Fibroblast of the conjunctiva (primary cell): ENCODE data around the gene FGF9.

Source experiments
- DNase-seq: peaks from one replicate; pipeline ENCODE4 v3.0.0-alpha.2; 2010; ENCODE audit warnings: low read depth

Gene FGF9

DNA sequence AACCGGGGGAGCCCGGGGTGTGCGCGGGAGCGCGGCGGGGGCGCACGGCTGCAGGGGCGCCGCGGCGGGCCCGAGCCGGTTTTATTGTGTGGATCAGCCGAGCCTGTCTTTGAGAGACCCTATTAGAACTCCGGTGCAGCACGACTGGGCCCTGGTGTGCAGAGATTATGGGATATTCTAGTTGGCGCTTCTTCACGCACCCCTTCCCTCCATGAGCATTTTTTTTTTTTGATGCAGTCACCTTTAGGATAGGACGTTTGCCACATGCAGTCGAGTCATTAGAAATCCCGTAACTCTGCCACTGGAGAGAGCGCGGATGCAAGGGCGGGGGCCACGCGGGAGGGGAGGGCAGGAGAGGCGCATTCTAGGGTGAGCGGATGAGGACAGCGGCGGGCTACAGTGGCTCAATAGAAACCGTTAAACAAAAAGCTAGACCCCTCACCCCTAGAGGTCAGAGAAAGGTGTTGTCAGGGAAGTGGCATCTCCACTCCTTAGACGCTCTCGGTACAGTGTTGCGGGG is 3.7 kb downstream of the FGF9 start:
- DNase-seq: no peak

DNA sequence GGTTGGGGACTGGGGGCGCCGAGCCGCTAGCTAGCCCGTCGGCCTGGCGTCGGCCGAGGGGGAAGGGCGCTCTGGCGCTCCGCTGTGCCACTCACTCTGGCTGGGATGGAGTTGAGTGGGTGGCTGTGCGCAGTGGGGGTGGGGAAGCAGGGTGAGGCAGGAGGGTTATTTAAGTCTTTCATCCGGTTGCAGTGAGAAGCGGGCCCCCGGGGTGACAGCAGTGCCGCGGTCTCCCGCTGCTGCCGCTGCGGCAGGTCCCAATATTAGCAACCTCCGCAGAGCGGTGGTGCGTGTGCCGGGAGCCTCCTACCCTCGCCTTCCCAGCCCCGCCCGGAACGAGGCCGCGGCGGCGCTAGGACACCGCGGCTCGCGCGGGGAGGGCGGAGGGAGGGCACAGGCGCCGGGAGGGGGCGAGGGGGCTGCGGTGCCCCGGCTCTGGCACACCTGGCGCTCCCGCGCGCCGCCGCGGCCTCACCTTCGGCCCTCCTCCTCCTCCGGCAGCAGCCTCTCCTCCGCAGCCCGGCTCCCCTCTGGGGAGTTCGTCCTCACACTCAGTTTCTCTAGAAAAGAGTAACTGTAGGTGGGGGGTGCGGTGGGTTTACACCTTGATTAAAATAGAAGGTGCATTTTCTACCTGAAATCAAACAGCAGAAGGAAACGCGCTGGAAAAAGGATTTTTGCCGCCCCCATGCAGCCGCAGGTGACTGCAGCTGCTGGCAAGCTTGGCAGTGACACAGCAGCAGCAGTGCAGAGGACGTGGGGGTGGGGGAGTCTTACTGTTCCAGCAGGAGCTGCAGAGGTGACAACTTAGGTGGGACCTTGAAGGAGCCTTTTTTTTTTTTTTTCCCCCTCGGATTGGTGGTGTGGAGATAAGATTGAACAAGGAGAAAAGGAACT is 4.5 kb downstream of the FGF9 start:
- DNase-seq: no peak

DNA sequence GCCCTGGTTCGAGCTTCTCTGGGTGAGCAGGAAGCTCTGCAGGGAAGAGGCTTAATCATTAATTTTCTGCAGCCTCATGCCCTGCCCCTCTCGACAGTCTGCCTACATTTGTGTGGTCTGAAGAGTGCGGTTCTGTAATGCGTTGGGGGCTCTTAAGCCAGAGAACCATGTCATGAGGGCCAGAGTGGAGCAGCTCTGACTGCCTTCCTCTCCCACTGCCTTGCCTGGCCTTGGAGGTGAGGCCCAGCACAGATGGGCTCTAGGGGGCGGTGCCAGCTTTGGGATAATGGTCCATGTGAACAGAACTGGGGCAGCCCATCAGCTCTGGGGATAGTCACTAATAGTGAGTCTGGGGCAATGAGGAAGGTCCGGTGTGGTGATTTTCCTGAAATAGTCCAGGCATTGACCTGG is 5.7 kb downstream of the FGF9 start:
- DNase-seq: no peak

DNA sequence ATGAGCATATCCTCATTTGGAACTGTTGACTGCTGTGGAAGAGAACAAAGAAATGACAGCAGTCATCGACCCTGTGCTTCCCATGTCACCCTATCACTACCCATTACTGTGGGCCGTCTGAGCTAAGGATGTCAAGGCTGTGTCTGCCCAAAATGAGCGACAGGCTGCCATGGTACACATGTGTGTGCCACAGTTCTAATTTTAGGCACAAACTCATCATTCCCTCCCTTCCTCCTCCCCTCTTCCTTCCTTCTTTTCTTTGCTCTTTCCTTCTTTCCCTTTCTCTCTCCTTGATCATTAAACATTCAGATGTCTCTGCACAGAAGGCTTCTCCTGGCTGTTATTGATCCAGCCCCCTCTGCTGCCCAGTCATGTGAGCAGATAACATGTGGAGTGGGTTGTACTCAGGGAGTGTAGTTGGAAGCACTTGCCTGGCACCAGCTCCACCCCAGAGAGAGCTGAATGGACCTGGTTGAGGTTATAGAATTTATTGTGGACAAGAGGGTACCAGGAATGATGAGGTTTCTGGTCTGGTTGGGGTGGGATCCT is 6.3 kb downstream of the FGF9 start:
- DNase-seq: no peak

DNA sequence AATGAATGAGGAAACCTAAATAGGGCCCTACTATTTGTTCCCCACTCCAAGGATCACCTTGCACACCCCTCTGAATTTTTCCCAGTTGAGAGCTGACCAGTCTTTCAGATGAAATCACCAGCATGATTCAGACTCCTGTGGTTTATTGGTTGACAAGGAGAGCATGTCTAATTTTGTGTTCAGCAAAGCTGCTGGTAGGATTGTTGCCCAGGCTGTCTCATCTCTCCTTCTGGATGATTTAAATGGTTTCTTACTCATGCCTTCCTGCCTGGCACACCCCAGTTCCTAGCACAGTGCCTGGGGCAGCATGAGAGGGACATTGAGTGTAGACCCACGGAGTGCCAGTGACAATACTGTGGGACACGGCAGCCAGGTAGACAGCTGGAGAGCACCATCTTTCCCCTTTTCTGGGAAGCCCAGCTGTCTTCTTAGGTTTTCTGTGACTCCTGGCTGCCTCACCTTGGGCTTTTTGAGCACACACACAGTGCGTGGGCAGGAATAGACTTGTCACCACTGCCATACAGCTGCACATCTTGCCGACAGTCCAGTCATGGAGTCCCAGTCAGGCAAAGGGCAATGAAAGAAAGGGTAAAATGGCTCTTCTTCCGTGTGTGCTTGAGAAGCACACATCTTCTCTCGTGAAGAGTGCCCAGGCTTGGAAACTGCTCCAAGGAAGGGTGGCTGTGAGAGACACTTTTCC is 12.3 kb downstream of the FGF9 start:
- DNase-seq: no peak

DNA sequence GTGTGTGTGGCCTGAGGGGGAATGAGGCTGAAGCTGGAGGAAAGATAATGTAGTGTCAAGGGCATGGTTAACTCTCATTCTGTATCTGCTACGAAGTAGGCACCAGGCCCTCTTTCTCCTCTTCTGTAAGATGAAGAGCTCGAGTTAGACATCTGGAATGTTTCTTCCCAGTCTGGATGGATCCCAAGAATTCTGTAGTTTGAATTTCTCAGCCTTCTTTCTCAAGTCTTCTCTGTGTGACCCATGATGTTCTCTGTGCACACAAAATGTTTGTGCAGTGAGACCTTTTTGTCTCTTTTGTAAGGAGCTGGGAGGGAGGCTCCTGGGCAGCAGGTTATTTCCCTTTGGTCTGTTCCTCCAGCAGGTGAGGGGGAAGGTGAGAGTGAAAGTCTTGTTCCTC is 13.7 kb downstream of the FGF9 start:
- DNase-seq: no peak

DNA sequence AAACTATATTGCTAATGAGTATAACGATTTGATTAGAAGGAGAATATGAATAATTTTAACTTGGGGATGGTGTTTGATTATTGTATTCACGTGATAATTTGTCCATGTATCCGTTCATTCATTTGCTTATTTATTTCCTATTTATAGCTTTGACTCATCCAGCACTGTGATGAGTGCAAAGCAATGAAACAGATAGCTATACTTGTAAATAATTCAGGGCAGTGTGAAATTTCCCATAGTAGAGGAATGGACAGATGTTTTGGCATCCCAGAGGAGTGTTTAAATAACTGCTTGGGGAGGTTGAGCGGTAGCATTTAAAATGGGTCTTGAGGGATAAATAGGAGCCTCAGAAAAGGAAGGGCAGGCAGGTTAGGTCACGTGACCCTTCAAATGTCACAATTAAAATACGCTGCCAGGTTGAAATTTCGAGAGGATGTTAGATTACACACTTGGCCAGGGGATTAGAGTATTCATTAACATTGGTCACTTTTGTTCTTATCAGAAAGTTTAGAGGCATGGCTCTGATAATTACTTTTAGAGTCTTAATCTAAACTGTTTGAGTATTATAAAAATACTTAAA is 14.7 kb downstream of the FGF9 start:
- DNase-seq: no peak

DNA sequence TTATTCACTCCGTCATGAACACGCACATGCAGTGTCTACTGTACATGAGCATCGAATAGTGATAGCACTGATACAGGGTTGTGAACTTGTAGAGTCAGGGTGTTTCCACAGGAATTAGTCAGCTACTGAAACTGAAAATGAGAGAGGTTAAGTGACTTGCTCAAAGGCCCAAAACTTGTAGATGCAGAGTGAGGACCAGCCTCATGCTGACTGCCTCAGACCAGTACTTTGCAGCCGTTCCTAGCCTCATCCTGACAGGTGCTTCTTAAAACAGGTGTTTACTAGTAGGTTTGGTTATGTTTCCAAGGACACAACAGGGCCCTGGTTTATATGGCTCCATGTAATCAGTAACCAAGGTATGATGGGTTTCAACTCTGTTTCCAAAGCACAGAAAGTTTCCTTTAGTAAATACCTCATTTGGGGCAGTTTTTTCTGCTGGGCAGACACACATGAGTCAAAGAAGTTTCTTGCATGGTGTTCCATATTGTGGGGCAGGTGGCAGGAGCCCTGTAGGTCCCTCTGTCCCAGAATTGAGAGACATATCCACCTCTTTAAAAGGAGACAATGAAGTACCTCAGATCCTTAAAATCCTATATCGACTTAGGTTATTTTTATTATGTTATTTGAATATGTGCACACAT is 16.0 kb downstream of the FGF9 start:
- DNase-seq: no peak

DNA sequence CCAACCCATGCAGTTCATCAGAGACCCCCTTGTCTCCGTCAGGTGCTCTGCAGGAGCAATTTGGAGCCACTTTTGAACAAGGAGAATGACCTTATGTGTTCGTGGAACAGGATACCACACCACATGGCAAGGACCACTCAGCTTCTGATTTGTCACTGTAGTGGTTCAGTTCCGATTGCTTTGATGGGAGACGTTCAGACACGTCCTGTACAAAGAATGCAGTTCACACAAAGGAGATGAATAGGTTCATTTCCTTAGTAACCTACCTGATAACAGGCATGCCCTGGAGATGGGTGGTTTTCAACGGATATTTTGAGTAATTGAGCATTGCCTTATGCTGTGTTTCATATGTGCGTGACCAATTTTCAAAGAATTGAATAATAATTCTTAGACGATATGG is 17.2 kb downstream of the FGF9 start:
- DNase-seq: no peak

DNA sequence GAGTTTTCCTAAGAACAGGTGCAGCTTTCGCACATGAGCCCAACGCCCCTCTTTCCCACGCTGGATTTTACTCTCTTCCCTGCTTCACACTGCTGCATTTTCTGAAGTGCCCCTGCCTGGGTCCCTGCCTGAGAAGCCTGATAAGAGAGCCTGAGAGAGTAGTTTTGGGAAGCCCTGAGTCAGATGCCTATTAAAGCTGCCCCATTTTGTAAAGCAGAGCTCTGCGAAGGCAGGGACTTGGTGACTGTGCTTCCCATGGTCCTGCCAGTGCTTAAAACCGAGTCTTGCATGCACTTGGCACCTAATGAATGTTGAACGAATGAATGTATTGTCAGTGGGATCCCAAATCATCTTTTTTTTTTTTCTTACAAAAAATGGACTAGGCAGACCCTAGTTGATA is 18.2 kb downstream of the FGF9 start:
- no peak for DNase-seq

DNA sequence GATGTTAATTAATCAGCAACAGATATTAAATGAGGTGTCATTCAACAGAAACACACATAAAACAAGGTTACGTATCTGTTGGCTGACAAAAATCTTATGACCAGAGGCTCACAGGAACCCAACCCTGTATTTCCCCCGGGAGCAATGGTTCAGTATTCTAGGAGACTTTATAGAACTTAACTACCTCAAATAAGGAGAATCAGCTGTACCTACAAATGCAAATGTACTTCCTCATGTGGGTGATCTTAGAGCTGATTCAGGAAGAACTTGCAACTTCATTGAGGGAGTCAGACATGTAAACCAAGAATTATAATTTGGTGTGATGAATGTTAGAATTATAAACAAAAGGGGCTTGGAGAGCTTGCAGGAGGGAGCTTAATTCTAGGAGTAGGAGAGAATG is 20.1 kb downstream of the FGF9 start:
- DNase-seq: no peak

DNA sequence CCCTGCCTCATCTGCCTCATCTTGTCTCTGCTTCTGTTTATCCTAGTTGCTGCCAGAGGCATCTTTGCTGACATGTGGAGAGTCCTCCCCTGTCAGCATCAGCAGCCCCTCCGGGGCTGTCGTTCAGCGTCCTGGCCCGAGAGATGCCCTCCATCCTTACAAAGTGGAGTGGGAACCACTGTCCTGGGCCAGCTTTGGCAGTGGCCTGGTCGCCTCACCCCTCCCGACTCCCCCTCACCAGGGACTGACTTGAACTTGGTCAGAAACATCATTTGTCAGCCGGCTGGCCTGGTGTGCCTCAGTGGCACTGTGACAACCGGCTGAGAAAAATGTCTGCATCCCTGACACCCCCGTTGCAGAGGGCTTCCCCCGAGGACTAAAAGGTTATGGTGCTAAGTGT is 20.6 kb downstream of the FGF9 start:
- DNase-seq: no peak

DNA sequence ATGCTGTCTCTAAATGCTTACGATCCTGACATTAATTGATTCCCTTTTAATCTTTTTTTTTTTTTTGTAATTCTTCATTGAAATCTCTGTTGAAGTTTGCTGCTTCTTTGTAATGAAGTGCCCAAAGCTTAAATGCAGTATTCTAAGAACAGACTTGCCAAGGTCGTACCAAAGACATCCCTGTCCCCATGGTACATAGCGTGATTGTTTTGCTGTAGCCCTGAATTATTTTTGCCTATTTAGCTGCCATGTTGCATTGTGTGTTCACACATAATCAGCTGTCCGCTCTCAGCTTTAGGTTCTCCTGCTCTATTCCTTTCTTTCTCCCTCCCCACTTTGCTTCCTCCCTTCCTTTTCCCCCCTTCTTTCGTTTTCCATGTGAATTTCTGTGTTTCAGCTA is 21.1 kb downstream of the FGF9 start:
- no peak for DNase-seq

DNA sequence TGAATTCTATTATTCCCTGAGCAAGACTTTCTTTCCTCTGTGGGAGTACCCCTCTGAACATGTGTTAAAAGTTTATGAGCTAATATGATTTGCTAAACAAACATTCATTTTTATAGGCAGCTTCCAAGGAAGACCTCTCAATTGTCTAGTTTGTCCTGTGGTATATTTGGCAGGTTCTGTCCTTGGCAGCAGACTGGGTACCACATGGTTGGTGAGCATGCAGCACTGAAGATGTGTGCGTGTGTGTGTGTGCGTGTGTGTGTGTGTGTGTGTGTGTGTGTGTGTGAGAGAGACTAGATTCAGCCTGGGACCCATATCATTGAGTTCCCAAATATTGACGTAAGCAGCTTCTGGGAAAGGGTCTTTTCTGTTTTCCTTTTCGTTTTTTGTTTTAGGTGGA is 24.0 kb downstream of the FGF9 start:
- DNase-seq: no peak

DNA sequence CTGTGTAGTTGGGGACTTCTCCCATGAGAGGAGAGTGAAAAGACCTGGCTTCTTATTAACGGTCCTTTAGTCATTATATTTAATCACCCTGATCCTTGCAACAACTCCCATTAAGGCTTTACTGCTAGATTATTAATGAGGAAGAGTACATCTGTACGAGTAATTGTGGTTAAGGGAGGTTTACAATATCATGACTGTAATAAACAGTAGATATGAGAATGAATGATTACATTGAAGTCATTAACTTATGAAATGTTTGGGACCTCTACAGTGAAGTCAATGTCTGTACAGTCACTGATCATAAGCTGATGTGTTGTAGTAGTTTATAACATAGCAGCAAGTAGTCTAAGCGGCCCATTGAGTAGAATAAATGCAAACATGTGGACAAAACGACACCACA is 24.7 kb downstream of the FGF9 start:
- no peak for DNase-seq

DNA sequence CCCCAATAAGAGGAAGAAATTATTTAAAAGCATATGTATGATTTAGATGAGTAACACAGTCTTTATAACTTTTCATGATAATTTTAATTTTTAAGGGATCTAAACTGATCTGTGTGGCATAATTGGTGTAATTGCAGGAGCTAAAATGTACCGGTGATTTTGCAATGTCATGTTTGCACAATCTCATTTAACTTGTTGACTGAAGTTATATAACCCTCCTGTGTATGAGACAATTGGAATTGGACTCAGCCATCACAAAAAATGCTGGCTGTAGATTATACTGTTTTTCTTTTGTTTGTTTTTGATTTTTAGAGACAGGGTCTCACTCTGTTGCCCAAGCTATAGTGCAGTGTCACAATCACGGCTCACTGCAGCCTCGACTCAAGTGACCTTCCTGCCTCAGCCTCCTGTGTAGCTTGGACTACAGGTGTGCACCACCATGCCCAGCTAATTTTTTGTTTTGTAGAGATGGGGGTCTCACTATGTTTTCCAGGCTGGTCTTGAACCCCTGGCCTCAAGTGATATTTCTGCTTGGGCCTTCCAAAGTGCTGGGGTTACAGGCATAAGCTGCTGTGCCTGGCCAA is 26.1 kb downstream of the FGF9 start:
- no peak for DNase-seq

DNA sequence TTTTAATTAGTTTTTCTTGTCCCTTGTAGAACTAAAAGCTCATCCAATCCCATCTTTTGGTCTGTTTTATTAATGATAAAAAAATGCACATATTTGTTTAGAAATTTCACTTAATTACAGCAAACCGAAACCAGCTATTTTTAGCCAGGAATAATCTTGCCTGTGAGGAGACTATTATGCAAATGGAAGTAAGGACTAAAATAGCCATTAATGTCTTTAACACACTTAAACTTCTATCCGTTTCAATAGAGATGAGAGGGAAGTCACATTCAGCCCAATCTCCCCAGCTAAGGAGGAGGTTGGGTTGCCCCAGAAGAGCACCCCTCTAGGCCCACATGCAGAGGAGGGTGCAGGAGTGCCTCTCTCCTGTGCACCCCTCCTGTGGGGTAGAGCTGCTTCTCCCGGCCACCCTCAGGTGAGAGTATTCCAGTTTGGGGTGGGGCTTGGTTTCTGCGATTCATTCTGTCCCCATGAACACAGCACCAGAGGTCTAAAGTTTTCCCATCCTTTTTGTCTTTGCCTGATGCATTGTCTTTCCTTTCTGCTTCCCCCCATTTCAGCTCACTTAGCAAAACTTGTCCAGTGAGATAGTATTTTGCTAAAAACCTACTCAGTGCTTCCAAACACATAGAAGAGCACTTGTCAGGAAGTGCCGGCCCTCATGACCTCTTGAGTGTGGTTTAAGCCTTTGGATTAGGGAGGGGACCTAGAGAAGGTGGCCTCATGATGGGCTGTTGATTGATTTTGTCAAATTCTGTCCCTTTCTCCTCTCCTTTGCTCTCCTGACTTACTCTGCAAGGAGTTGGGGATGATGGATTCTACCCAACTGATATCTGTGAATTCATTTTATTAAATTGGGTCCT is 28.2 kb downstream of the FGF9 start:
- DNase-seq: no peak

DNA sequence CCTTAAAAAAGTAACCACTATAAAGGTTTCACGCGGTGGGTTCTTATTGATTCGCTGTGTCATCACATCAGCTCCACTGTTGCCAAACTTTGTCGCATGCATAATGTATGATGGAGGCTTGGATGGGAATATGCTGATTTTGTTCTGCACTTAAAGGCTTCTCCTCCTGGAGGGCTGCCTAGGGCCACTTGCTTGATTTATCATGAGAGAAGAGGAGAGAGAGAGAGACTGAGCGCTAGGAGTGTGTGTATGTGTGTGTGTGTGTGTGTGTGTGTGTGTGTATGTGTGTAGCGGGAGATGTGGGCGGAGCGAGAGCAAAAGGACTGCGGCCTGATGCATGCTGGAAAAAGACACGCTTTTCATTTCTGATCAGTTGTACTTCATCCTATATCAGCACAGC is 30.6 kb downstream of the FGF9 start:
- DNase-seq: no peak

DNA sequence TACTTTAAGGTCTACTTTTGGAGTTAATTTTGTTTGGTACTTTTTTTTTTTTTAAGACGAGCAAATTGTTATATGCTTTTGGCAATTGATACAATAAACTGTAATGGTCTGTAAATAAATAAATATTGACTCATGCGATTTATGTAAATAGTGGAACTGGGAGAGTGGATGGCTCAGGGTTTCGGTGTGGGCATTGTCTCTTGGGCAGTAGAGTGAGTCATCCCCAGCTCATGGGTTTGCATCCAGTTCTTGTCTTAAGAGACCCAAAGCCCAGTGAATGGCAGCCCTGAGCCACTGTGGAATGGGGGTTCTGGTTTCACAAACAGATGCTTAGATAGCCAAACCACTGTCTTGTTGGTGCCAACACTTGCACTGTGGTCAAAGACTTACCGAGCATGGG is 33.0 kb downstream of the FGF9 start:
- no peak for DNase-seq

DNA sequence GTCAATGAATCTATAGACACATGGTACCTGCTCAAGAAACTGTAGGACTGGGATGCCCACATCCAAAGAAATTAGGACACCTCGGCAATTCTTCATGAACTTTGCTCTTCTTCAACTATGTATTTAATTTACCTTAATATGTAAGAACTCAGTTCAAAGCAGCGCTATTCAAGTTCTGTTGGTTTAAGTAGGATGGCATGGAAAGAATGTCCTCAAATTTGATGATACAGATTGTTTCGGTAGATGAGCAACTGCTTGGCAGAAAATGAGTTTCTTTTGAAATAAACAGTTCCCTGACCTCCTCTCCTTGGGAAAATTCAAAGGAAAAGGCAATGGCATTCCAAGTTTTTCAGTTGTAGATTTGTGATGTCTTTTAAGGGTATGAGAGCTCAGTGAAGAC is 36.7 kb downstream of the FGF9 start:
- DNase-seq: no peak

DNA sequence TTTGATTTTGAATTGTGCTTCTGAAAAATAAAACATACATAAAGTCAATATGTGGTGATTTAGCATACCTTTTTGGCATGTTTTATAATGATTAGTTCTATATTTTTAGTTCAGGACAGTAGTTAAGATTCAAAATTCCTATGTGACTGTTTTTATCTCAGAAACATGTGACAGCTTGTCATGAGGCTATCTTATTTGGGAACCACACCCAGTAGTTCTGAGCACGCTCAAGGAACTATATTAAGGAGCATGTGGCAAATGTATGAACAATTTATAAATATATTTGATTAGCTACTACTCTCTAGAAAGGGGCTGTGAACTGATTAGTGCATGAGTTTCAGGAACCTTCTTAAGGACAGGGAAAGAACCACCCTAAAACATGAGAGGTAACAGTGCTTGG is 38.8 kb downstream of the FGF9 start:
- no peak for DNase-seq
